C4-2B (cell line): ENCODE data around the gene HOOK2.

Experiments
- H3K27ac ChIP-seq: fragments of 450-650 bp; 2 replicates; pipeline ENCODE4 v1.5.1; 2017
- CTCF ChIP-seq: fragments of 450-650 bp; conservative IDR thresholded peaks from 2 replicates; pipeline ENCODE4 v1.5.1; 2017; ENCODE audit warnings: mild to moderate bottlenecking
- ZFX ChIP-seq: fragments of 450-650 bp; IDR thresholded peaks from 2 replicates; pipeline ENCODE4 v1.6.1; 2017

HOOK2 gene

GRCh38 chr19:12796146-12797071 is 21.1 kb upstream of the HOOK2 start:
- no peak for TF ChIP-seq ZFX
- peak; percentile 96 for TF ChIP-seq CTCF
- peak overlapping the region; percentile 33 for H3K27ac ChIP-seq

- TF ChIP-seq CTCF (no peak), ZFX (no peak)
- peak overlapping the region; percentile 96 for H3K27ac ChIP-seq
Measured at GRCh38 chr19:12794971-12795381, 19.6 kb upstream of the HOOK2 start.

GRCh38 chr19:12794196-12794941 is 19.0 kb upstream of the HOOK2 start:
- H3K27ac ChIP-seq = peak overlapping the region; percentile 96

GRCh38 chr19:12793290-12794195 is 18.2 kb upstream of the HOOK2 start:
- peak overlapping the region; percentile 96 for H3K27ac ChIP-seq
- TF ChIP-seq ZFX = peak; percentile 8; the same call in 1 of the 2 replicates
- TF ChIP-seq CTCF = no peak

More at GRCh38 chr19:12794196-12794941, 19.0 kb upstream of the HOOK2 start:
- TF ChIP-seq ZFX = no peak
- no peak for TF ChIP-seq CTCF

GRCh38 chr19:12792853-12793289 is 17.5 kb upstream of the HOOK2 start:
- TF ChIP-seq CTCF (no peak), ZFX (no peak)
- peak overlapping the region; percentile 96 for H3K27ac ChIP-seq

GRCh38 chr19:12792051-12792852 is 16.9 kb upstream of the HOOK2 start:
- no peak; the same call in 1 of the 2 replicates for TF ChIP-seq ZFX
- peak overlapping the region; percentile 96 for H3K27ac ChIP-seq
